Measurements from ENCODE around the gene CCDC34. TPM values are rescaled to one million over a fixed set of nuclear protein-coding genes. Genes with fewer than 3 reads are reported as not detected.

Gene CCDC34
- total and polyA plus RNA-seq, 2 of the 8 experiments (the other 6 are each of a cell fraction or from before 2014, with no cell fraction given), result 7.7 to 24.3 TPM

- FAIRE-seq, result no peak
- H3K4me3 ChIP-seq (ENCODE audit: extremely low read depth in 1 of 4, insufficient read depth in 2 of 4, low read depth in 3 of 4, low read length in 4 of 4), result no peak overlapping the region
- TF ChIP-seq BCL11A (IDR thresholded peaks at IDR 0.05; ENCODE audit: low read depth in 2 of 2, low read length in 2 of 2), result no peak
- no peak for TF ChIP-seq PHF8 (conservative IDR thresholded peaks at IDR 0.05; ENCODE audit: low read depth, low read length)
- TF ChIP-seq RBBP5 (IDR thresholded peaks at IDR 0.05; ENCODE audit: borderline replicate concordance, low read depth, low read length), result no peak
- TF ChIP-seq, protein P1, sequence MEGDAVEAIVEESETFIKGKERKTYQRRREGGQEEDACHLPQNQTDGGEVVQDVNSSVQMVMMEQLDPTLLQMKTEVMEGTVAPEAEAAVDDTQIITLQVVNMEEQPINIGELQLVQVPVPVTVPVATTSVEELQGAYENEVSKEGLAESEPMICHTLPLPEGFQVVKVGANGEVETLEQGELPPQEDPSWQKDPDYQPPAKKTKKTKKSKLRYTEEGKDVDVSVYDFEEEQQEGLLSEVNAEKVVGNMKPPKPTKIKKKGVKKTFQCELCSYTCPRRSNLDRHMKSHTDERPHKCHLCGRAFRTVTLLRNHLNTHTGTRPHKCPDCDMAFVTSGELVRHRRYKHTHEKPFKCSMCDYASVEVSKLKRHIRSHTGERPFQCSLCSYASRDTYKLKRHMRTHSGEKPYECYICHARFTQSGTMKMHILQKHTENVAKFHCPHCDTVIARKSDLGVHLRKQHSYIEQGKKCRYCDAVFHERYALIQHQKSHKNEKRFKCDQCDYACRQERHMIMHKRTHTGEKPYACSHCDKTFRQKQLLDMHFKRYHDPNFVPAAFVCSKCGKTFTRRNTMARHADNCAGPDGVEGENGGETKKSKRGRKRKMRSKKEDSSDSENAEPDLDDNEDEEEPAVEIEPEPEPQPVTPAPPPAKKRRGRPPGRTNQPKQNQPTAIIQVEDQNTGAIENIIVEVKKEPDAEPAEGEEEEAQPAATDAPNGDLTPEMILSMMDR (IDR thresholded peaks at IDR 0.05; ENCODE audit: control extremely low read depth in 1 of 3, insufficient read depth in 1 of 3, low read depth in 1 of 3, low read length in 3 of 3), result no peak
- no peak for TF ChIP-seq NRF1 (IDR thresholded peaks at IDR 0.05; ENCODE audit: low read depth, low read length)
- no peak for TF ChIP-seq CTBP2 (IDR thresholded peaks at IDR 0.05; ENCODE audit: borderline replicate concordance, insufficient read depth, insufficient read length, low read length)
- TF ChIP-seq BACH1 (IDR thresholded peaks at IDR 0.05; ENCODE audit: low read length), result no peak
- no peak for TF ChIP-seq KDM4A (IDR thresholded peaks at IDR 0.05; ENCODE audit: low read depth, low read length, severe bottlenecking)
- TF ChIP-seq JUN (IDR thresholded peaks at IDR 0.05; ENCODE audit: low read depth, low read length), result no peak
- no peak for TF ChIP-seq ZNF274 (IDR thresholded peaks at IDR 0.05; ENCODE audit: borderline replicate concordance, extremely low read depth, low read length)
Observed at GRCh38 chr11:27373856-27374602, 11.0 kb upstream of the CCDC34 start.

More at GRCh38 chr11:27373856-27374602, 11.0 kb upstream of the CCDC34 start:
- Histone ChIP-seq H3K56ac (replicated peaks; ENCODE audit: insufficient read length, low read depth, low read length) (no peak overlapping the region), H2BK20ac (ENCODE audit: low read length) (no peak overlapping the region), H3K9me3 (ENCODE audit: insufficient read depth in 2 of 2, low read depth in 1 of 2, low read length in 1 of 2) (no peaks in the 10 kb centered on the region), H3K9ac (replicated peaks in 1 of 4; ENCODE audit: extremely low read depth in 1 of 4, low read depth in 3 of 4, low read length in 3 of 4) (no peak overlapping the region), H2BK120ac (replicated peaks; ENCODE audit: low read depth, low read length) (no peak overlapping the region), H3K4ac (replicated peaks; ENCODE audit: insufficient read length, low read depth, low read length) (no peak overlapping the region), H2BK5ac (ENCODE audit: low read depth, low read length) (no peak overlapping the region), H2AK5ac (ENCODE audit: low read depth, low read length) (no peak overlapping the region), H3K27ac (ENCODE audit: low read depth, low read length) (no peak overlapping the region), H4K20me1 (replicated peaks in 1 of 2; ENCODE audit: control insufficient read depth in 1 of 2, insufficient read depth in 2 of 2, low read length in 2 of 2) (peaks cover 0 to 2% of the 10 kb centered on the region in 2 experiments), H3K18ac (ENCODE audit: extremely low read depth, low read length) (no peak overlapping the region), H4K91ac (replicated peaks; ENCODE audit: insufficient read length, low read length) (no peak overlapping the region), H3K36me3 (ENCODE audit: control insufficient read depth in 2 of 4, insufficient read depth in 4 of 4, low read length in 3 of 4) (peaks cover 2 to 93% (median 32%) of the 10 kb centered on the region in 4 experiments; a peak in 7 of 8 replicates), H3K4me2 (ENCODE audit: insufficient read depth in 1 of 2, low read depth in 2 of 2, low read length in 2 of 2) (no peak overlapping the region), H3K14ac (ENCODE audit: insufficient read length) (no peak overlapping the region), H2BK12ac (ENCODE audit: low read depth, low read length) (no peak overlapping the region), H3K79me2 (ENCODE audit: control insufficient read depth in 1 of 2, insufficient read depth in 2 of 2, low read length in 2 of 2) (no peaks in the 10 kb centered on the region), H4K8ac (ENCODE audit: extremely low read depth, insufficient read depth, low read length) (no peak overlapping the region), H3K79me1 (ENCODE audit: low read depth, low read length) (no peaks in the 10 kb centered on the region), H3K4me1 (replicated peaks in 1 of 4; ENCODE audit: control insufficient read depth in 3 of 4, insufficient read depth in 4 of 4, low read length in 3 of 4) (no peaks in the 10 kb centered on the region), H2BK15ac (ENCODE audit: low read length) (no peak overlapping the region), H3K27me3 (replicated peaks in 1 of 4; ENCODE audit: control insufficient read depth in 3 of 4, extremely low read depth in 1 of 4, insufficient read depth in 3 of 4, low read length in 3 of 4) (no peaks in the 10 kb centered on the region), H3K23me2 (ENCODE audit: low read depth, low read length) (no peaks in the 10 kb centered on the region), H4K5ac (ENCODE audit: insufficient read length, low read depth, low read length) (no peak overlapping the region), H2AFZ (ENCODE audit: low read length) (no peak overlapping the region), H3K23ac (ENCODE audit: insufficient read length) (no peak overlapping the region)
- DNase-seq (ENCODE audit: low read depth in 1 of 2, low spot score in 2 of 2), result no peak
- 83% methylated on average over 6 of the region's 6 CpGs; no CpG with 5 or more reads in 1 of the 2 experiments for WGBS, 2 experiments (ENCODE audit: extremely low coverage in 1 of 2, insufficient coverage in 1 of 2, insufficient read length in 1 of 2, insufficient replicate concordance in 2 of 2, low coverage in 1 of 2, low lambda C conversion rate in 2 of 2, missing lambda C conversion rate in 1 of 2)
- ChIA-PET CTCF (ENCODE audit: partially characterized antibody) (interaction anchor here (1.0 to 8.1 kb wide), 8 partner anchors 8 to 189 kb away, joined by 3 to 55 read pairs (median 3); no protein-coding TSS in a partner anchor), POLR2A (ENCODE audit: partially characterized antibody) (interaction anchor here (0.8 to 2.1 kb wide), 2 partner anchors 11 to 13 kb away, joined by 3 to 8 read pairs; partner anchors contain the start of gene CCDC34)

Measured in H1 (cell line).